GM18951 (cell line): ENCODE results near the gene TRAPPC14.

Experiments used
- POLR2A ChIP-seq: IDR thresholded peaks from 4 replicates; pipeline ENCODE4 v1.6.1; 2011; ENCODE audit warnings: mild to moderate bottlenecking; ENCODE audit not compliant: insufficient read length, insufficient read depth; ENCODE audit errors: extremely low read depth
- in situ Hi-C: fragments of 300-500 bp; cut with MboI; formaldehyde crosslinking; loops from one replicate; pipeline ENCODE4 v1.12.0; 2022; ENCODE audit warnings: low sequenced_read_pairs, mixed read lengths, inconsistent platforms; ENCODE audit not compliant: unreplicated experiment

Gene TRAPPC14

GRCh38 chr7:100153708-100154535, 4.6 kb downstream of the TRAPPC14 start:
- no peak for TF ChIP-seq POLR2A
- in situ Hi-C loops: no loop called here

- TF ChIP-seq POLR2A: no peak
- in situ Hi-C loops: no loop called here
Measured at GRCh38 chr7:100152937-100153666, 5.4 kb downstream of the TRAPPC14 start.

DNA sequence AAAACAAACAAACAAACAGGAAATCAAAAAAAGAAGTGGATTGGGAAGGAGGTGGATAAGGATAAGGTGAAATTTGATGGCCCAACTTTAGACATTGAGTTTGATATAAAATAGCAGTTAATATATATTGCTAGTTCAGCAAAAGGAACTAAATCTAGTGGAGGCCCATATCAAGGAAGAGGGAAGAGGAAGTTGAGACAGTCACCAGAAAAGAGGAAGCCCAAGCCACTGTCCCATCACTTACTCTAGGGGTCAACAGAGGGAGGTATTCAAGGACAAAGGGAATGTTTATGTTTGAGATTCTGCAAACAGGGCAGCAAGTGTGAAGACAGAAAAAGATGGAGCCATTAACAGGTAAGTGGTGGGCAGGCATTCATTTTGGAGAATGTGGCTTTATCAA, 6.1 kb downstream of the TRAPPC14 start:
- TF ChIP-seq POLR2A: no peak
- in situ Hi-C loops: no loop called here

DNA sequence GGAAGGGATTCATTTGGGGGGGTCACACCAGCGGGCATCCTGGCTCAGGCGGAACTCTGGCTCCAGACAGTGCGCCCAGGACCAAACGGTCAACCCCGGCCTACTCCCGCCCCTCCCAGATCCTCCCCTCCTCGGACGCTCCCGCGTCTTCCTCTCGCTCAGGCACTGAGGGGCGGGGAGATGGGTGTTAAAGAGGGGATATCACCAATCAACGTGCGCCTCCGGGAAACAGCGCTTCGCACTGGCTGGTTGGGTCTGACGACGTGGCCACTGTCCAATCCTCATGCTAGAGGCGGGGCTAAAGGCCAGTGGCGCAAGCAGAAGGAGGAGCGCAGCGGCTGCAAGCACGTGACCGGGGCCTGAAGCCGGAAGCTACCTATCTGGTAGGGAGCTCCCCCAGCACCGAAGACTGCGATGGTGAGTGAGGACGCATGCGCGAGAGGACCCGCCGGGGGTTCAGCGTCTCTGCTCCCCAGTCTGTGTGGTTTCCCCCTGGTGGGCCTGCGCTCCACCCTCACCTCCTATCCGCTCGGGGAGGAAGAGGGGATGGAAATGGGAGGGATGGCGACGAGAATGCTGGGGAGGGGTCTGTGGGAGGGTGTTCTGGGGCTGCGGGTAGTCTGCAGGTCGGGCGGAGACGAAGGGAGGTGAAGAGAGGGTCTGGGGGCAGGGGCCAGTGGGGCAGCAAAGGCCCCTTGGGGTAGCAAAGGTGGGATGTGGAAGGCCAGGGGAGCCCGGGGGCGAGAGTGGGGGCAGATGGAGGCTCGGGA, 9.8 kb downstream of the TRAPPC14 start, which contains the start of gene LAMTOR4:
Gene LAMTOR4, plus strand, starts transcription at position 360 of the 770 bp plus-strand sequence. Its CDS starts 55 bp downstream, at position 415.
- in situ Hi-C loops: loop anchor here (10.0 kb wide), 1 partner anchor 66 kb away; the partner anchor contains the start of gene PVRIG
- TF ChIP-seq POLR2A: peak; percentile 86

DNA sequence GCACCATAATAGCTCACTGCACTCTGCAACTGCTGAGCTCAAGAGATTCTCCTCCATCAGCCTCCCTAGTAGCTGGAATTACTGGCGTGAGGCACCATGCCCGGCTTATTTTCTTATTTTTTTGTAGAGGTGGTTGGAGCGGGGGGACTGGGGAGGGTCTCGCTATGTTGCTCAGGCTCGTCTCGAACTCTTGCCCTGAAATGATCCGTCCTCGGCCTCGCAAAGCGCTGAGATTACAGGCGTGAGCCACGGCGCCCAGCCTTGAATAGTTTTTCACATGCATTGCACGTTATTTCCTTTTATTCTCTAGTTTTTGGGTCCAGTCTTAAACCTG, 10.3 kb downstream of the TRAPPC14 start:
- no peak for TF ChIP-seq POLR2A
- in situ Hi-C loops: loop anchor here (10.0 kb wide), 1 partner anchor 67 kb away; the partner anchor contains the start of gene PVRIG

DNA sequence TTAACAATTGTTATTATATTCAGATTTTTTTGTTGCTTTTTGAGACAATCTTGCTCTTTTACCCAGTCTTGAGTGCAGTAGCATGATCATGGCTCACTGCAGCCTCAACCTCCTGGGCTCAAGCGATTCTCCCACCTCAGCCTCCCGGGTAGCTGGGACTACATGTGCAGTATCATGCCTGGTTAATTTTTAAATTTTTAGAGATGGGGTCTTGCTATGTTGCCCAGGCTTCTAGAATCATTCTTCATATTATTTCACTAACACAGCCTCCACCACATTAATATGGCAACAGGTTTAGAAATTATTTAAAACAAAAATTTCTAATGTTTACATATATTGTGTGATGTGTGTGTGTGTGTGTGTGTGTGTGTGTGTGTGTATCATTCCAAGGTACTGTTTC, 11.2 kb downstream of the TRAPPC14 start:
- TF ChIP-seq POLR2A: no peak
- in situ Hi-C loops: loop anchor here (10.0 kb wide), 1 partner anchor 68 kb away; the partner anchor contains the start of gene PVRIG

- in situ Hi-C loops: loop anchor here (10.0 kb wide), 1 partner anchor 68 kb away; the partner anchor contains the start of gene PVRIG
Measured at GRCh38 chr7:100146350-100146749, 12.2 kb downstream of the TRAPPC14 start.

- no peak for TF ChIP-seq POLR2A
- in situ Hi-C loops: loop anchor here (10.0 kb wide), 1 partner anchor 72 kb away; the partner anchor contains the start of gene PVRIG
Measured at GRCh38 chr7:100142461-100142860, 16.1 kb downstream of the TRAPPC14 start.

- in situ Hi-C loops: loop anchor here (10.0 kb wide), 1 partner anchor 73 kb away; the partner anchor contains the start of gene PVRIG
- no peak for TF ChIP-seq POLR2A
Measured at GRCh38 chr7:100141555-100141949, 17.0 kb downstream of the TRAPPC14 start.

- TF ChIP-seq POLR2A: no peak
Measured at GRCh38 chr7:100137851-100138760, 20.4 kb downstream of the TRAPPC14 start.

GRCh38 chr7:100132697-100133151, 25.8 kb downstream of the TRAPPC14 start:
- TF ChIP-seq POLR2A: no peak
- in situ Hi-C loops: no loop called here

More at GRCh38 chr7:100137851-100138760, 20.4 kb downstream of the TRAPPC14 start:
- in situ Hi-C loops: no loop called here

GRCh38 chr7:100132126-100132525, 26.4 kb downstream of the TRAPPC14 start:
- in situ Hi-C loops: no loop called here
- TF ChIP-seq POLR2A: no peak
